ENCODE results near the gene ICOS. TPM values are rescaled to one million over a fixed set of nuclear protein-coding genes. Genes with fewer than 3 reads are reported as not detected.

The ICOS gene
- total and polyA plus RNA-seq, 2 donors (not counting 3 experiments of a cell fraction or from before 2014, with no cell fraction given) = not detected

DNA sequence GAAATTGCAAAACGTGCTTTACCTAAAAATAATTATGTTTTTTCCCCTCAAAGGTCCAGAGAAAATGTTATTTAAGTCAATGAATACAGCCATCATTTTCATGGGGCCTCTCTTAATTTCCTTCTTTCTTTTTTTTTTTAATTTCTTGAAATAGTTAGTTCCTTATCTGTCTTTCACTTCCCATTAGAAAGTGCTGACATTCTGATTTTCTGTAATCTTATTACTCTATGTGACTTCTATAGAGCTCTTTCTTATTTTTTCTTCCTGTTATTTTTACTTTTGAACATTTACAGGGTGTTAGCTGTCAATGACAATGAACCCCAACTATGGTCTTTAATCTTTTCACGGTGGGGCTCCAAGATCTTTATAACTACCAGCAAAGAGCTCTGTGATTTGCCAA is 39.0 kb upstream of the ICOS start:
- Histone ChIP-seq H3K27me3 (ENCODE audit: control insufficient read depth in 2 of 2, insufficient read depth in 2 of 2, low read length in 2 of 2) (peaks cover 6 to 9% of the 10 kb centered on the region in 2 experiments), H3K27ac (ENCODE audit: insufficient read depth, low read depth, low read length) (no peak overlapping the region), H3K79me2 (ENCODE audit: control insufficient read depth, insufficient read depth, low read length) (no peaks in the 10 kb centered on the region), H3K4me3 (replicated peaks in 1 of 3; ENCODE audit: insufficient read depth in 1 of 3, low read depth in 1 of 3, low read length in 3 of 3) (no peak overlapping the region), H3K9me1 (replicated peaks; ENCODE audit: control insufficient read depth, extremely low read depth, insufficient read depth, low read length) (no peaks in the 10 kb centered on the region), H2AFZ (ENCODE audit: low read depth, low read length) (no peak overlapping the region), H4K20me1 (replicated peaks; ENCODE audit: control insufficient read depth, extremely low read depth, insufficient read depth, low read length) (no peaks in the 10 kb centered on the region), H3K4me2 (ENCODE audit: insufficient read depth, low read length) (no peak overlapping the region), H3K36me3 (ENCODE audit: control insufficient read depth in 2 of 2, extremely low read depth in 1 of 2, insufficient read depth in 2 of 2, low read length in 2 of 2) (no peaks in the 10 kb centered on the region), H3K9ac (replicated peaks; ENCODE audit: extremely low read depth, insufficient read depth, low read length) (no peak overlapping the region), H3K9me3 (replicated peaks; ENCODE audit: control insufficient read depth, insufficient read depth, low read length) (no peaks in the 10 kb centered on the region), H3K4me1 (ENCODE audit: control insufficient read depth, extremely low read depth, insufficient read depth, low read length) (no peaks in the 10 kb centered on the region)
- no TSS peak for BruUV-seq (replicated peaks)
- no peak for FAIRE-seq
- no peak for TF ChIP-seq POLR2A (IDR thresholded peaks at IDR 0.05; ENCODE audit: low read depth, low read length)
- no peak for TF ChIP-seq GATA2 (IDR thresholded peaks at IDR 0.05; ENCODE audit: insufficient read depth, insufficient read length, low read depth, low read length)
- no peak for TF ChIP-seq JUN (IDR thresholded peaks at IDR 0.05; ENCODE audit: borderline replicate concordance, insufficient read depth, insufficient read length, low read depth)
- TF ChIP-seq MYC (IDR thresholded peaks at IDR 0.05; ENCODE audit: low read depth, low read length) = no peak
- dilution Hi-C loops (cut with MboI; ENCODE audit: extremely low pct_ligation_motif_present, low sequenced_read_pairs) = no loop called here
- ChIA-PET POLR2A (no interaction called here), CTCF (interaction anchor here (0.5 to 2.8 kb wide), 3 partner anchors 12 to 423 kb away, joined by 3 to 9 read pairs (median 3); no protein-coding TSS in a partner anchor)
- DNase-seq (ENCODE audit: low read depth, low spot score) = no peak
- intact Hi-C loops (cut with micrococcal nuclease) = no loop called here

DNA sequence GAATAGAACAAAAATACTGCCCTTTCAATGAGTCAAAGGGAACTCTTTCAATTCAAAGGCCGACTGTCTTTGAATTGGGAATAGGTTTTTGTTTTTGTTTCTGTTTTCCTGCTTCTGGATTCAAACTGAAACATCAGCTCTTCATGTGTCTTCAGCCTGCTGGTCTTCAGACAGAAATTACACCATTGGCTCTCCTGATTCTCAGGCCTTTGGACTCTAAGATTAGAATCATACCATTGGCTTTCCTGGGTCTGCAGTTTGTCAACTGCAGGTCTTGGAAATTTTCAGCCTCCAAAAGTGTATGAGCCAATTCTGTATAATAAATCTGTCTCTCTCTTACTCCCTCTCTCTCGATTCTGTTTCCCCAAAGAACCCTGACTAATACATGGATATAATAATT is 37.9 kb upstream of the ICOS start:
- intact Hi-C loops (cut with micrococcal nuclease) = no loop called here
- CTCF ChIA-PET = interaction anchor here (2.8 kb wide), 1 partner anchor 11 kb away, joined by 9 read pairs; no protein-coding TSS in a partner anchor

More for the DNA sequence above, 37.9 kb upstream of the ICOS start:
- no peak overlapping the region for H3K27ac ChIP-seq (ENCODE audit: insufficient read depth, low read depth, low read length)
- TF ChIP-seq FOS (IDR thresholded peaks at IDR 0.05; ENCODE audit: borderline replicate concordance, insufficient read depth, low read length) (no peak), POLR2AphosphoS5 (IDR thresholded peaks at IDR 0.05; ENCODE audit: insufficient read depth, low read depth, low read length) (no peak), GATA2 (IDR thresholded peaks at IDR 0.05; ENCODE audit: insufficient read depth, insufficient read length, low read depth, low read length) (no peak), MYC (IDR thresholded peaks at IDR 0.05; ENCODE audit: low read depth, low read length) (no peak), POLR2A (IDR thresholded peaks at IDR 0.05; ENCODE audit: low read depth, low read length) (no peak), EZH2 (IDR thresholded peaks at IDR 0.05; ENCODE audit: borderline replicate concordance, low read depth, low read length, severe bottlenecking) (no peak), JUN (IDR thresholded peaks at IDR 0.05; ENCODE audit: borderline replicate concordance, insufficient read depth, insufficient read length, low read depth) (no peak)
- TF ChIP-seq, protein P1, sequence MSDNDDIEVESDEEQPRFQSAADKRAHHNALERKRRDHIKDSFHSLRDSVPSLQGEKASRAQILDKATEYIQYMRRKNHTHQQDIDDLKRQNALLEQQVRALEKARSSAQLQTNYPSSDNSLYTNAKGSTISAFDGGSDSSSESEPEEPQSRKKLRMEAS (IDR thresholded peaks at IDR 0.05; ENCODE audit: insufficient read depth, insufficient read length) = no peak
- TF ChIP-seq, protein P2, sequence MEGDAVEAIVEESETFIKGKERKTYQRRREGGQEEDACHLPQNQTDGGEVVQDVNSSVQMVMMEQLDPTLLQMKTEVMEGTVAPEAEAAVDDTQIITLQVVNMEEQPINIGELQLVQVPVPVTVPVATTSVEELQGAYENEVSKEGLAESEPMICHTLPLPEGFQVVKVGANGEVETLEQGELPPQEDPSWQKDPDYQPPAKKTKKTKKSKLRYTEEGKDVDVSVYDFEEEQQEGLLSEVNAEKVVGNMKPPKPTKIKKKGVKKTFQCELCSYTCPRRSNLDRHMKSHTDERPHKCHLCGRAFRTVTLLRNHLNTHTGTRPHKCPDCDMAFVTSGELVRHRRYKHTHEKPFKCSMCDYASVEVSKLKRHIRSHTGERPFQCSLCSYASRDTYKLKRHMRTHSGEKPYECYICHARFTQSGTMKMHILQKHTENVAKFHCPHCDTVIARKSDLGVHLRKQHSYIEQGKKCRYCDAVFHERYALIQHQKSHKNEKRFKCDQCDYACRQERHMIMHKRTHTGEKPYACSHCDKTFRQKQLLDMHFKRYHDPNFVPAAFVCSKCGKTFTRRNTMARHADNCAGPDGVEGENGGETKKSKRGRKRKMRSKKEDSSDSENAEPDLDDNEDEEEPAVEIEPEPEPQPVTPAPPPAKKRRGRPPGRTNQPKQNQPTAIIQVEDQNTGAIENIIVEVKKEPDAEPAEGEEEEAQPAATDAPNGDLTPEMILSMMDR (IDR thresholded peaks at IDR 0.05; ENCODE audit: extremely low read depth in 1 of 2, insufficient read depth in 1 of 2, low read depth in 1 of 2, low read length in 2 of 2) = no peak
- no peaks in the 10 kb centered on the region for H3K9me1 ChIP-seq (replicated peaks; ENCODE audit: control insufficient read depth, extremely low read depth, insufficient read depth, low read length)
- no peak overlapping the region for H2AFZ ChIP-seq (ENCODE audit: low read depth, low read length)
- no peaks in the 10 kb centered on the region for H3K9me3 ChIP-seq (replicated peaks; ENCODE audit: control insufficient read depth, insufficient read depth, low read length)
- no peaks in the 10 kb centered on the region for H3K79me2 ChIP-seq (ENCODE audit: control insufficient read depth, insufficient read depth, low read length)
- no peak for FAIRE-seq
- H3K9ac ChIP-seq (replicated peaks; ENCODE audit: extremely low read depth, insufficient read depth, low read length) = no peak overlapping the region
- H3K4me3 ChIP-seq (replicated peaks in 1 of 3; ENCODE audit: insufficient read depth in 1 of 3, low read depth in 1 of 3, low read length in 3 of 3) = no peak overlapping the region
- BruUV-seq (replicated peaks) = no TSS peak
- no peak overlapping the region for H3K4me2 ChIP-seq (ENCODE audit: insufficient read depth, low read length)
- DNase-seq (ENCODE audit: low read depth, low spot score) = no peak
- H3K36me3 ChIP-seq (ENCODE audit: control insufficient read depth in 2 of 2, extremely low read depth in 1 of 2, insufficient read depth in 2 of 2, low read length in 2 of 2) = no peaks in the 10 kb centered on the region
- H4K20me1 ChIP-seq (replicated peaks; ENCODE audit: control insufficient read depth, extremely low read depth, insufficient read depth, low read length) = no peaks in the 10 kb centered on the region
- peaks cover 6 to 9% of the 10 kb centered on the region in 2 experiments for H3K27me3 ChIP-seq (ENCODE audit: control insufficient read depth in 2 of 2, insufficient read depth in 2 of 2, low read length in 2 of 2)
- H3K4me1 ChIP-seq (ENCODE audit: control insufficient read depth, extremely low read depth, insufficient read depth, low read length) = no peaks in the 10 kb centered on the region
- dilution Hi-C loops (cut with MboI; ENCODE audit: extremely low pct_ligation_motif_present, low sequenced_read_pairs) = no loop called here
- POLR2A ChIA-PET = no interaction called here
